ENCODE measurements around the gene CBX8.
"Not testable (repeated sequence)": the region's sequence is repeated elsewhere in the genome, so short reads cannot be mapped to it uniquely, and the experiment has no call there.

The CBX8 gene

GRCh38 chr17:79760197-79760906 lies 36.5 kb downstream of the CBX8 start:
- H3K4me3 ChIP-seq (ENCODE audit: low read depth in 1 of 2, low read length in 1 of 2), result no peak overlapping the region
- no peak overlapping the region for H3K27ac ChIP-seq
- TF ChIP-seq, protein P1, sequence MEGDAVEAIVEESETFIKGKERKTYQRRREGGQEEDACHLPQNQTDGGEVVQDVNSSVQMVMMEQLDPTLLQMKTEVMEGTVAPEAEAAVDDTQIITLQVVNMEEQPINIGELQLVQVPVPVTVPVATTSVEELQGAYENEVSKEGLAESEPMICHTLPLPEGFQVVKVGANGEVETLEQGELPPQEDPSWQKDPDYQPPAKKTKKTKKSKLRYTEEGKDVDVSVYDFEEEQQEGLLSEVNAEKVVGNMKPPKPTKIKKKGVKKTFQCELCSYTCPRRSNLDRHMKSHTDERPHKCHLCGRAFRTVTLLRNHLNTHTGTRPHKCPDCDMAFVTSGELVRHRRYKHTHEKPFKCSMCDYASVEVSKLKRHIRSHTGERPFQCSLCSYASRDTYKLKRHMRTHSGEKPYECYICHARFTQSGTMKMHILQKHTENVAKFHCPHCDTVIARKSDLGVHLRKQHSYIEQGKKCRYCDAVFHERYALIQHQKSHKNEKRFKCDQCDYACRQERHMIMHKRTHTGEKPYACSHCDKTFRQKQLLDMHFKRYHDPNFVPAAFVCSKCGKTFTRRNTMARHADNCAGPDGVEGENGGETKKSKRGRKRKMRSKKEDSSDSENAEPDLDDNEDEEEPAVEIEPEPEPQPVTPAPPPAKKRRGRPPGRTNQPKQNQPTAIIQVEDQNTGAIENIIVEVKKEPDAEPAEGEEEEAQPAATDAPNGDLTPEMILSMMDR (IDR thresholded peaks at IDR 0.05), result no peak
- H3K4me1 ChIP-seq (ENCODE audit: control insufficient read depth in 1 of 2, insufficient read depth in 1 of 2, low read depth in 1 of 2, low read length in 1 of 2), result no peaks in the 10 kb centered on the region
- no peaks in the 10 kb centered on the region for H3K9me3 ChIP-seq
- peaks cover 20% of the 10 kb centered on the region for H3K27me3 ChIP-seq
- H3K36me3 ChIP-seq, result no peaks in the 10 kb centered on the region

DNA sequence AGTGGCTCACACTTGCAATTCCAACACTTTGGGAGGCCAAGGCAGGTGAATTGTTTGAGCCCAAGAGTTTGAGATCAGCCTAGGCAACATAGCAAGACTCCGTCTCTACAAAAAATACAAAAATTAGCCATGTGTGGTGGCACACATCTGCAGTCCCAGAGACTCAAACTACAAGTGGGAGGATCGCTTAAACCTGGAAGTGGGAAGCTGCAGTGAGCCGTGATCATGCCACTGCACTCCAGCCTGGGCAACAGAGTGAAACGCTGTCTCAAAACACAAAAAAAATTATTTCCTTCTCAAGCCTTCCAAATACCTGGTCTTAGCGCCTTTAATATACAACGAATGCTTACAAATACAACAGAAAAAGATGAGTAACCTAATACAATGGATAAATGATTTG lies 38.6 kb downstream of the CBX8 start:
- Histone ChIP-seq H3K9me3 (no peaks in the 10 kb centered on the region), H3K27ac (no peak overlapping the region), H3K36me3 (no peaks in the 10 kb centered on the region), H3K27me3 (peaks cover 36% of the 10 kb centered on the region), H3K4me3 (ENCODE audit: low read depth in 1 of 2, low read length in 1 of 2) (no peak overlapping the region), H3K4me1 (ENCODE audit: control insufficient read depth in 1 of 2, insufficient read depth in 1 of 2, low read depth in 1 of 2, low read length in 1 of 2) (no peaks in the 10 kb centered on the region)
- TF ChIP-seq, protein P1 (IDR thresholded peaks at IDR 0.05), result no peak

GRCh38 chr17:79757140-79757745 lies 39.6 kb downstream of the CBX8 start:
- H3K4me1 ChIP-seq (ENCODE audit: control insufficient read depth in 1 of 2, insufficient read depth in 1 of 2, low read depth in 1 of 2, low read length in 1 of 2), result no peaks in the 10 kb centered on the region
- no peak overlapping the region for H3K27ac ChIP-seq
- no peaks in the 10 kb centered on the region for H3K9me3 ChIP-seq
- TF ChIP-seq, protein P1 (IDR thresholded peaks at IDR 0.05), result no peak
- no peak overlapping the region for H3K4me3 ChIP-seq (ENCODE audit: low read depth in 1 of 2, low read length in 1 of 2)
- H3K36me3 ChIP-seq, result no peaks in the 10 kb centered on the region
- H3K27me3 ChIP-seq, result peaks cover 46% of the 10 kb centered on the region

- Histone ChIP-seq H3K36me3 (no peaks in the 10 kb centered on the region), H3K27me3 (peaks cover 63% of the 10 kb centered on the region), H3K4me3 (ENCODE audit: low read depth in 1 of 2, low read length in 1 of 2) (no peak overlapping the region), H3K4me1 (ENCODE audit: control insufficient read depth in 1 of 2, insufficient read depth in 1 of 2, low read depth in 1 of 2, low read length in 1 of 2) (no peaks in the 10 kb centered on the region), H3K9me3 (no peaks in the 10 kb centered on the region), H3K27ac (no peak overlapping the region)
- TF ChIP-seq, protein P1 (IDR thresholded peaks at IDR 0.05), result no peak
Observed at GRCh38 chr17:79755591-79755990, 41.3 kb downstream of the CBX8 start.

DNA sequence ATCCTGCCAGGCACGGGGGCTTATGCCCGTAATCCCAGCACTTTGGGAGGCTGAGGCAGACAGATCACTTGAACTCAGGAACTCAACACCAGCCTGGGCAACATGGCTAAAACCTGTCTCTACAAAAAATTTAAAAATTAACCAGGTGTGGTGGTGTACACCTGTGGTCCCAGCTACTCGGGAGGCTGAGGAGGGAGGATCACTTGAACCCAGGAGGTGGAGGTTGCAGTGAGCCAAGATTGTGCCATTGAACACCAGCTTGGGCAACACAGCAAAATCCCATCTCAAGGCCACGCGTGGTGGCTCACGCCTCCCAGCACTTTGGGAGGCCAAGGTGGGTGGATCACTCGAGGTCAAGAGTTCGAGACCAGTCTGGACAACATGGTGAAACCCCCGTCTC lies 42.0 kb downstream of the CBX8 start:
- peaks cover 70% of the 10 kb centered on the region for H3K27me3 ChIP-seq
- not testable (repeated sequence) for H3K27ac ChIP-seq; H3K9me3 ChIP-seq; H3K36me3 ChIP-seq; H3K4me1 ChIP-seq (ENCODE audit: control insufficient read depth in 1 of 2, insufficient read depth in 1 of 2, low read depth in 1 of 2, low read length in 1 of 2); H3K4me3 ChIP-seq (ENCODE audit: low read depth in 1 of 2, low read length in 1 of 2)

GRCh38 chr17:79754370-79754769 lies 42.5 kb downstream of the CBX8 start:
- H3K9me3 ChIP-seq, result no peaks in the 10 kb centered on the region
- H3K36me3 ChIP-seq, result no peaks in the 10 kb centered on the region
- peaks cover 75% of the 10 kb centered on the region for H3K27me3 ChIP-seq
- H3K4me1 ChIP-seq (ENCODE audit: control insufficient read depth in 1 of 2, insufficient read depth in 1 of 2, low read depth in 1 of 2, low read length in 1 of 2), result no peaks in the 10 kb centered on the region
- TF ChIP-seq, protein P1 (IDR thresholded peaks at IDR 0.05), result no peak
- H3K27ac ChIP-seq, result no peak overlapping the region
- no peak overlapping the region for H3K4me3 ChIP-seq (ENCODE audit: low read depth in 1 of 2, low read length in 1 of 2)

All from neutrophil (primary cell).